NCI-H2196 (cell line): ENCODE data around the gene BEAN1.

Experiments used
- DNase-seq: peaks from one replicate; lab custom pipeline; 2025; ENCODE audit not compliant: unreplicated experiment; lab: John Stamatoyannopoulos, UW

BEAN1 gene

GRCh38 chr16:66418165-66418962 is 8.7 kb upstream of the BEAN1 start:
- no peak for DNase-seq

- DNase-seq = no peak
These were observed 7.6 kb upstream of the BEAN1 start for GRCh38 chr16:66419527-66419926.

GRCh38 chr16:66420396-66420795 is 6.7 kb upstream of the BEAN1 start:
- DNase-seq = no peak

GRCh38 chr16:66421891-66422290 is 5.2 kb upstream of the BEAN1 start:
- no peak for DNase-seq

GRCh38 chr16:66422366-66422765 is 4.7 kb upstream of the BEAN1 start:
- DNase-seq = no peak

GRCh38 chr16:66423177-66423576 is 3.9 kb upstream of the BEAN1 start:
- DNase-seq = no peak

GRCh38 chr16:66425651-66426050 is 1.4 kb upstream of the BEAN1 start:
- no peak for DNase-seq

- no peak for DNase-seq
These were observed 721 bp upstream of the BEAN1 start for GRCh38 chr16:66426112-66427035.

- no peak for DNase-seq
These were observed 981 bp downstream of the BEAN1 start for GRCh38 chr16:66427871-66428681.

- DNase-seq = no peak
These were observed 1.7 kb downstream of the BEAN1 start for GRCh38 chr16:66428682-66429251.

- no peak for DNase-seq
These were observed 2.3 kb downstream of the BEAN1 start for GRCh38 chr16:66429290-66429962.

GRCh38 chr16:66430214-66430613 is 3.1 kb downstream of the BEAN1 start:
- no peak for DNase-seq

- no peak for DNase-seq
These were observed 4.7 kb downstream of the BEAN1 start for GRCh38 chr16:66431760-66432159.

GRCh38 chr16:66432429-66432828 is 5.3 kb downstream of the BEAN1 start:
- DNase-seq = no peak

GRCh38 chr16:66434619-66435430 is 7.7 kb downstream of the BEAN1 start:
- no peak for DNase-seq

GRCh38 chr16:66435896-66436295 is 8.8 kb downstream of the BEAN1 start:
- no peak for DNase-seq

GRCh38 chr16:66437391-66437945 is 10.4 kb downstream of the BEAN1 start:
- DNase-seq = no peak

GRCh38 chr16:66438536-66438935 is 11.4 kb downstream of the BEAN1 start:
- DNase-seq = no peak

- no peak for DNase-seq
These were observed 12.1 kb downstream of the BEAN1 start for GRCh38 chr16:66439051-66439730.
